Measurements from ENCODE around the gene ATL3.

DNA sequence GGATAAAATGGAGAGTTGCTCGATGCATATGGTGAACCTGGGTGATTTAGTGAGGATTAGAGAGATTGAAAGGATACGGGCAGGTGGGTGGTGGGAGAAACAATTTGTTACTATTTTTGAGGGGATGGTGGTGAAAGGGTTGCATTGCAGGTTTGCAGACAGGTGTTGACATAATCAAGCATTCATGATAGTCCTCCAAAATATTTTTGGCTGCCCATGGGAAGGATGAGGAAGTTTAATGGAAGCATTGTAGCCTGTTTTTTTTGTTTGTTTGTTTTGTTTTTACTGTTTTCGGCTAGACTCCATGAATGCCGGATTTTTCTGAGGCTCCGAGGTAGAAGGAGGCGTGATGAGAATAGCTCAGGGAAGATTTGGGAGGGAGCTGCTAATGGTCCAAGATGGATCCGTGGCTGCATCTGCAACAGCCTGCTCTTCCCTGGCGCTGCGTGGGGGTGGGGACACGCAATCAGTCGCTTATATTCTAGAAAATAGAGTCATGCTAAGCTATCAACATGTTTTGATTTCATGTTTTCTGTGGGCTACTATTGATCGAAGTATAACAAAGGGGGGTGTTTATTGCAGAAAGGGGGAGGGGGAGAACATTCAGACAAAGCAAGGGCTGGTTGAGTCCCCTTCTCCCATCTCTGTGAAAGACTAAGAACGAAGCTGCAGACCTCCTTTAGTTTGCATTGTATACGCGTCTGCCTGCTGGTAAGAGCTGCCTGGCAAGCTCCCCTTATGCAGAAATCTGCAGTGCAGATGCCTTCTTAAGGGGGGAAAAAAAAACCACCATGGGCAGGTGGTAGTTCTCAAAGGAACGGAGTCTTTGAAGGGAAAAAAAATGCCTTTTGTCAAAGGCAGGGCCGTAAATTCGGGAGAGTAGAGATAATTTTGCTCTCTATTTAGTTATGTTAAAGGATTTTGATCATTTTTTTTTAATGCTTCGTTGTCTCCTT lies 11.2 kb upstream of the ATL3 start:
- TF ChIP-seq, protein P1, sequence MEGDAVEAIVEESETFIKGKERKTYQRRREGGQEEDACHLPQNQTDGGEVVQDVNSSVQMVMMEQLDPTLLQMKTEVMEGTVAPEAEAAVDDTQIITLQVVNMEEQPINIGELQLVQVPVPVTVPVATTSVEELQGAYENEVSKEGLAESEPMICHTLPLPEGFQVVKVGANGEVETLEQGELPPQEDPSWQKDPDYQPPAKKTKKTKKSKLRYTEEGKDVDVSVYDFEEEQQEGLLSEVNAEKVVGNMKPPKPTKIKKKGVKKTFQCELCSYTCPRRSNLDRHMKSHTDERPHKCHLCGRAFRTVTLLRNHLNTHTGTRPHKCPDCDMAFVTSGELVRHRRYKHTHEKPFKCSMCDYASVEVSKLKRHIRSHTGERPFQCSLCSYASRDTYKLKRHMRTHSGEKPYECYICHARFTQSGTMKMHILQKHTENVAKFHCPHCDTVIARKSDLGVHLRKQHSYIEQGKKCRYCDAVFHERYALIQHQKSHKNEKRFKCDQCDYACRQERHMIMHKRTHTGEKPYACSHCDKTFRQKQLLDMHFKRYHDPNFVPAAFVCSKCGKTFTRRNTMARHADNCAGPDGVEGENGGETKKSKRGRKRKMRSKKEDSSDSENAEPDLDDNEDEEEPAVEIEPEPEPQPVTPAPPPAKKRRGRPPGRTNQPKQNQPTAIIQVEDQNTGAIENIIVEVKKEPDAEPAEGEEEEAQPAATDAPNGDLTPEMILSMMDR (IDR thresholded peaks at IDR 0.05) = peak in 1 of 3 experiments; percentile 14
- TF ChIP-seq POLR2A (IDR thresholded peaks at IDR 0.05) (no peak), POLR2AphosphoS5 (IDR thresholded peaks at IDR 0.05; ENCODE audit: insufficient read depth in 1 of 2, low read depth in 1 of 2) (no peak)
